Bone marrow (tissue), 2 donors: Measurements from ENCODE around the gene ARL8A.
"Not testable (repeated sequence)": the region's sequence is repeated elsewhere in the genome, so short reads cannot be mapped to it uniquely, and the experiment has no call there.

Experiments
- DNase-seq, 2 donors: peaks; one replicate each; lab custom pipeline; 2025; lab: John Stamatoyannopoulos, UW

ARL8A gene

DNA sequence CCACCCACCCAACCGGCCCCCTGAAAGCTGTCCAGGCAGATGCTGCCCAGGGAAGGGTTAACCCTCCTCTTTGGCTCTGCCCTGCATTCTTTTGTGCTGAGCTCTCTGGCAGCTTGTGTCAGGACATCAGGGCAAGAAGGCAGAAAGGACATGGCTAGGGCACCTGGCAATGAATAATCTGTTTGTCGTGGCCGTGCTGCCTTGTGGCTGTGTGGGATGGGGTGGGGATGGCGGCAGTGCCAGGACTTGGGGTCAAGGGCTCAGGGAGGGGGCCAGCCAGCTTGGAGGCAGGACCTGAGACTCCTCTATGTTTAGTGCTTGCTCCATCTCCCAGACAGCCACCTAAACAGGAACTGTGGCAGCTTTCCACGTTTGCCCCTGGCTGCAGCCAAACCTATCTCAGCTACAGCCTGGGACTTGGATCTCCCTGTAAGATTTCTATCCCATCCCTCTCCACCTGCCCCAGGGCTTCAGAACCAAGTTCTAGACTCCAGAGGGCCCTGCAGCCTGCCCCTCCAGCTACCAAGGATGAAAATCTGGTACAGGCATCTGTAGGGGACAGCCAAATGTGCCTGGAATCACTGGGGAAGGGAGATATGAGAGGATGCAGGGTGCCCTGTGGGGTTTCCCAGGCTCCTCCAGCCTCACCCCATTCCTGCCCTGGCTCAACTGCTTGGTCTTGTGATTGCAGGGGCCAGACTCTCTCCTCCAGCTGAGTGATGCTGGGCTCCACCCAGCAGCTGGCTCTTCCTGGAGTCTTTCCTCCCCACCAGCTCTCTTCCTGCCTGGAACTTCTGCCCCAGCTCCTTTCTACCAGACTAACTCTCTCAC lies 31.5 kb downstream of the ARL8A start:
- no peak for DNase-seq

DNA sequence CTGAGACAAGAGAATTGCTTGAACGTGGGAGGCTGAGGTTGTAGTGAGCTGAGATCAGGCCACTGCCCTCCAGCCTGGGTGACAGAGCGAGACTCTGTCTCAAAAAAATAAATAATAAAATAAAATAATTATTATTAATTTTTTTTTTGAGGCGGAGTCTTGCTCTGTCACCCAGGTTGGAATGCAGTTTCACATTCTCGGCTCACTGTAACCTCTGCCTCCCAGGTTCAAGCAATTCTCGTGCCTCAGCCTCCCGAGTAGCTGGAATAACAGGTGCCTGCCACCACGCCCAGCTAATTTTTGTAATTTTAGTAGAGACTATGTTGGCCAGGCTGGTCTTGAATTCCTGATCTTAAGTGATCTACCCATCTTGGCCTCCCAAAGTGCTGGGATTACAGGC lies 32.9 kb downstream of the ARL8A start:
- not testable (repeated sequence) for DNase-seq

DNA sequence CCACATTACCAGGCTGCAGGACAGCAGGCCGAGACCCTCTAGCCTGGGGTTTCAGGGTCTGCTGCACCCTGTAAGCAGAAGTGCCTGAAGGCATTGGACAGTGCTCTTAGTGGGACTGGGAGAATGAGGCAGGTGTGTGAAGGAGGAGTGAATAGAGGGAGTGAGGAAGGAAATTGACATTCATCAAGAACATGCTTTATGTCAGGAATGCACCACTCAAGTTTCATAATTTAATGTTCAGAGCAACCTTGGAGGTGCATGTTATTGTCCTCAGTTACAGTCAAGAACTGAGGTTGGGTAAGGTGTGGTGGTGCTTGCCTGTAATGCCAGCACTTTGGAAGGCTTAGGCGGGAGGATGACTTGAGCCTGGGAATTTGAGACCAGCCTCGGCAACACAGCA lies 33.6 kb downstream of the ARL8A start:
- DNase-seq, result no peak

DNA sequence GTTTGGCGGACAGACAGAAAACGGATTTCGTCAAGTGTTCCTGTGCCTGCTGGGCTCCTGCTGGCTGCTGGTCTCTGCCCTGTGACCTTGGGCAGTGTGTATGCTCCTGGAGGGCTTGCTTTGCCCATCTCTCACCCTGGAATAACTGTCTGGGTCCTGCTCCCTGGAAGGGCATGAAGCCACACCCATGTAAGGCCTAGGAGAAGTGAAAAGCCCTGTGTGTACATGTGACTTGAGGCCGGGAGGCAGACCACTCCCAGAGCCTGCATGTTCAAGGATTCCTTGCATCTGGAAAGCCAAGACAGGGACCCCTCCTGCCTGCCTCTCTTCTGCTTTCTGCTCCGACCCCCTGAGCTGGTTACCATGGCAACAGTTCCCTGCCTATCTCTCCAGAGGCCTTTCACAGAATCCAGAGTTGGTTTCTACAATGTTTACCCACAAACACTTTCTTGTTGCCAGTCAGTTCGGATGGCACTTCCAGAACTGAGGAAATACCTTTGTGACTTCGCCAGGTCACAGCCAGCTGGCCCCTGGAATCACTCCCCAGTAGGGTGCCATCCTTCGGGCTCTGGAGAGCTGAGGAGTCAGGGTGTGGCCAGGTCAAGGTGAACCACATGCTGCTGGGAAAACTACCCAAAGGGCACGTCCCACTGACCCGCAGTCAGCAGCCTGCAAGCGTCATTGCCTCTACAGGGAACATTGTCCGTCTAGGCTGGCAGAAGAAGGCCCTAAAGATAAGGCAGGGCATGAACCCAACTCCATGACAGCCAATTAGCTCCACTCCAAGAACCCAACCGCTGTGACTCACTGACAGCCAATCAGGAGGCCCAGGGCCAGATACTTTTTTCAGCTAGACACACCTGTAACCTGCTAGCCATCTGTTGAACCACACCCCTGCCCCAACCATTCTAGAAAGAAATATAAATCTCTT lies 36.5 kb downstream of the ARL8A start:
- no peak for DNase-seq

DNA sequence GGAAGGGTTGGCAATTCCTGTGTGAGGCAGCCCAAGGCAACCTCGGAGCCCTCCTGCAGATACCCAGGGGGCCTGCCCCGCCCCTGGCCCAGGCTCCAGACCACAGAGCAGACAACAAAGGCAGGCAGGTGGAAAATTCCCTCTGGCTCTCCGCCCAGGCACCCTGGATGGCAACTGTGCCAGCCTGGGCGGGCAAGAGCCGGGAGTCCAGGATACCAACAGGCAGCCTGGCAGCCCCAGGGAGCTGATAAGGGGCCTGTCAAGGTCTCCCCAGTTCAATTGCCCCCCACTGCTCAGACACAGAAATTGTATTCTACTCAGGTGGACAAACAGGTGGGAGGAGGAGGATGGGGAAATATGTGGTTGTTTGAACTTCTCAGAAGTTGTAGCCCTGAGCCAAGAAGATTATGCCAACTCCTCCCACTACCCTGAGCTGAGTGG lies 37.2 kb downstream of the ARL8A start:
- no peak for DNase-seq

DNA sequence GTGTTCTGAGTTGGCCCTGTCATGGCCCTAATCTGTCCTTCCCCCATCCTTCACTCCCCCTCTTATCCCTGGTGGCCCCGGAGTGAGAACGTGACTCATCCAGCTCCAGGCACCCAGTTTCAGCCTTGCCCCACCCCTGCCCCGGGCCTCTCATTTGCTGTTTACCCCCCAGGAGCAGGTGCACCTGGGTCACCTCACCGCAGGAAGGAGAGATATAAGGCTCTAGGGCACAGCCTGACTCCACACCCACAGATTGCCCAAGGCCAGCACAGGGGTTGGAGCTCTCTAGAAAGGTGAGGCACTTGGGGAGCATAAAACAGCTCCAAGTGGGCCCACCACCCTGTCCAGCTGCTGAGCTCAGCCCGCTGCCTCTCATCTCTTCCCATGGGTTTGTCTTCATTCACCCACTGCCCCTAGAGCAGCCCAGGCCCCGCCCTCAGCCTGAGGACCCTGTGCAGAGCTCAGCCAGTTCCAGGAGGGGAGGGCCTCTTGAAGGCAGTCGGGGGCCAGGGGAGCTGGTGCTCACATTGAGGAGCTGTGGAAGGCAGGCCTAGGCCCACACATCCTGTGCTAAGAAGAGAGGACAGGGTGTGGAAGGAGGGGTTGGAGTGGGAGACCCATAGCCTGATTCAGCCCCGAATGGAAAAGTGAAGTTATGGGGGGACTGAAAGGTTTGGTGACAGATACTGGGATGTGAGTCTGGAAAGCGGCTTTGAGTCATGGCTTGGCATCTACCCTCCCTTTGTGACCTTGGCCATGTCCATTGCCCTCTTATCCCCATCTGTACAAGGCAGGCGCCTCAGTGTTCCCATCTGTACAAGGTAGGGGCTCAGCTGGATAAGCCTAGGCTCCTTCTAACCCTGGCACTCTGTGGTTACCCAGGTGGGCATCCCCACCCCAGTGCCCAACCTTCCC lies 37.9 kb downstream of the ARL8A start:
- DNase-seq, result no peak

DNA sequence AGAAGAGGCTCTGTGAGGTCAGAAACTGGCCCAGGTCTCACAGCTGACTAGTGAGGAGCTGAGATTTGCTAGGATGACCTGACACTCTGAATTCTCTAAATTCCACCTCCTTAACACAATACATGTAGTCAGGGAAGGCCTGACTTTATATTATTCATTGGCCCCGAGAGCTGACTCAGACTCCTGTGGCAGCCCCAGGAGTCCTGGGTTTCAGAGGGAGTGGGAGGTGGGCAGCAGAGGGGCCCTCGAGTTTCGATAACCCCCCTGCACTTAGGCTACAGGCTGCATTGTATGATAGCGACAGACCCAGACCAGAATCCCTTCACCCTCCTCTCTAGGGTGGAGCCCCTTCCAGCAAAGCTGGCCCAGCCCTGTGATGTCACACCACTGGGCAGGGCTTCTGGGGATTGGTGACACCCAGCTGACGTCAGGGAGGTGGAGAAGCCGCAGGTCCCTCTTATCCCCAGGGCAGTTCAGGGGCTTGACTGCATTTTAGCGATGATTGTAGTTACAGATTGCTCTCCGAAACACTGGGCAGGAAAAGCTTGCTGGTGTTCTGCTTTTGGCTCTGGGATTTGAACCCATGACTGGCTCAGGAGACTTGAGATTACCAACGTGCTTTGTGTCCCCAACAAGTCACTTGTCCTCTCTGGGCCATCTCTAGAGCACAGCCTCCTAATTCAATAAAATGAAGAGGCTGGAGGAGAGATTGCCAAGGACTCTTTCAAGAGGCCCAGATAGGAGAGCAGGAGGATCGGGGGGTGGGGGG lies 38.8 kb downstream of the ARL8A start:
- no peak for DNase-seq

DNA sequence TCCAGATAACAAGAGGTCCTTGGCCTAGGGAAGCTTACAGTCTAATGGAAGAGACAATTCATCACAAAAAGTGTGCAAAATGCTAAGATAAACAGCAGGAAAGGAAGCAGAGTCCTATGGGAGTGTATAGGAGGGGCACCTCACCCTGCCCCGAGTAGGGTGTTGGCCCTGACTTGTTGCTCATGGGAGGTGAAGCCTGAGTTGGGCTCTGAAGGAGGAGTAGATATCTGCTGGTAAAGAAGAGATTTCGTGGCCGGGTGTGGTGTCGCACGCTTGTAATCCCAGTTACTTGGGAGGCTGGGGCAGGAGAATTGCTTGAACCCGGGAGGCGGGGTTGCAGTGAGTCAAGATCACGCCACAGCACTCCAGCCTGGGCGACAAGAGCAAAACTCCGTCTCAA lies 40.5 kb downstream of the ARL8A start:
- no peak for DNase-seq

DNA sequence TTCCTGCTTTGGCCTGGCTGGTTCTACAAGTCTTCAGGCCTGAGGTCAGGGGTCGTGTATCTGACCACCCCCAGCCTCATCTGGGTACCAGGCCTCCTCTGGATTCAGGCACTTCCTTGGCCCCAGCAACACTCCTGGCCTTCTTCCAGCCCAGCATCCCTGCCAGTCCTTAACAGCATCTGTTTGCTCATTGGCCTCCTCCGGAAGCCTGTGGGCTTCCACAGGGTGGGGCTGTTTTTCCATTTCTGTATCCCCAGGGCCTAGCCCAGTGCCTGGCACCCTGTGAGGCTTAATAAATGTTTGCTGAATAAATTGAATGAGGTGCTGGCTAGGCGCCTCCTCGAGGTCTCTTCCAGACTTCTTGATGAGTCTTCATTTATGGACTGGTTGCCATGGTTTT lies 43.4 kb downstream of the ARL8A start:
- DNase-seq, result no peak

DNA sequence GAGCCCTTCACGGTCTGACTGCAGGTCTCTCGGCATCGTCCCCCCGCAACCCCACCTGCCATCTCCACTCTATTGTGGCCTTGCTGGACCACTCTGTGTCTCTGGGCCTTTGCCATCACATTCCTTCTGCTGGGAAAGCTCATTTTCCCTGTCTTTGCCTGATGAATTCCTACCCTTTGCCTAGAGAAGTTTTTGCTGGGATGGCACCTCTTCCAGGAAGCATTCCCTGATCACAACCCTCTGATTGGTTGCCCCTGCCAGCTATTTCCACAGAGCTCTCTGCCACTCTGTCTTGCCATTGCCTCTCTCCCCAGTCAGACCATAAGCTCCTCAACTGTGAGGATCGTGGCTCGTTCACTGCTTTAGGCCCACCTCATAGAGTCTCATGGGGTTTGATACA lies 50.7 kb downstream of the ARL8A start:
- no peak for DNase-seq

DNA sequence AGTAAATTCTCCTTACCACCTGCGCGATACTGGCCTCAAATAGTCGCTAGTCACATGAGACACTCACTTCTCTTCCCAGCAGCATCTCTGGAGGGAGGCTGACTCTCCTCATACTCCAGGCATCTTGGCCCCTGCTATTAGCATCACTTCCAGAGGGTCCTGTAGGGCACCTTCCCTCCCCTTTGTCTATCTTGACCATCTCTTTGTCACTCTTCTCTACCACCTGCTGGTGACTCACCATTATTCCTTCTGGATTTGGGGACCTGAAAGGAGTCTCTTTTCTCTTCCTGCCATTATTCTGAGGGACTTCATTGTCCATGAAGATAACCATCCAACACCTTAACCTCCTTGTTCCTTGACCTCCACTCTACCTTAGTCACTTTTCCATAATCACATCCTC lies 53.5 kb downstream of the ARL8A start:
- DNase-seq, result no peak

DNA sequence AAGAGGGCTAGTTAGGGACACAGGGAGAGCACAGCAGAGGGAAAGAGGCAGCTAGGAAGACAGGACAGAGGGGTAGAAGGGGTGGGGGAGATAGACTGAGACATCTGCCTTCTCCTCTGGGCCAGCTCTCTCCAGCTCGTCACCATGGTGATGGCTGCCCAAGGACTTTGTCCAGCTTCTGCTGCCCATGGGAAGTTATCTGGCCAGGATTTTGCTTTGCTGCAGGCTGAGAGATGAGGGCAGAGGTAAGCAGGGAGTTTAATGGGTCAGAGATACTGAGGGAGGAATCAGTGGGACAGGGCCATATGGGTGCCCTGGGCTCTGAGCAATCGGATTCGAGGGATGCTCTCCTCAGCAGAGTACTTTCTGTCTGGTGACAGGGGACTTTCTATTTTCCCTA lies 56.3 kb downstream of the ARL8A start:
- DNase-seq, result no peak

DNA sequence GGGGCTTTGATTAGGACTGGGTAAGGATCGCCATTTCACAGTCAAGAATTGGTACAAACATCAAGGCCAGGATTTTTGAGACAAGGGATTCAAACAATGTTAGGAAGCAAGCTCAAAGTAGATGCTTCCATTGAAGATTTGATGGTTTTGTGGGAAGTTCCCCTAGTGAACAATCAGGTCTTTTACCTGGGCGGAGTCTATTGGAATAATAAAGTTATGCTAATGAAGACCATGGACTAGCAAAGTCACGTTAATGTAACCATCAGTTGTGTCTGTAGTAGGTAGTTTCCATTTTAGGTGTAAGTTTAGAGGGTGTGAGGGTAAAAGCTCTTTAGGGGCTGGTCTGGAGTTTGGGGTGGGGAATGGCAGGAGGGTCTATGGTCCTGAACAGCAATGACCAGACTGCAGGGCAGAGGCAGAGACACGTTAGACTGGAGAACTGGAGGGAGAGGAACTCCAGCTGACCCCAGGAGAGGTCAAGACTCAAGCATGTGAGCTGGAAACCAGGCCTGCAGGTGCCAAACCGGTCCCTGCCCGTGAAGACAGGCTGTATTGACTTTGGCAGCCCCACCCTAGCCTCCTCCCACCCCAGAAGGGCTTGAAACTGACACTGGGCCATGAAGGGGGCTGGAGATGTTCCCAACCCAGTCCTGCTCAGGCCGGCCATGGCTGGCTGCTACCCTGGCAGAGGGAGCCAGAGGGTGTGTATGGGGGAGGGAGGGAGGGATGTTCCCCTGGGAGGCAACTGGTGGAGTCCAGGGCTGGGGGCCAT lies 57.8 kb downstream of the ARL8A start:
- no peak for DNase-seq

DNA sequence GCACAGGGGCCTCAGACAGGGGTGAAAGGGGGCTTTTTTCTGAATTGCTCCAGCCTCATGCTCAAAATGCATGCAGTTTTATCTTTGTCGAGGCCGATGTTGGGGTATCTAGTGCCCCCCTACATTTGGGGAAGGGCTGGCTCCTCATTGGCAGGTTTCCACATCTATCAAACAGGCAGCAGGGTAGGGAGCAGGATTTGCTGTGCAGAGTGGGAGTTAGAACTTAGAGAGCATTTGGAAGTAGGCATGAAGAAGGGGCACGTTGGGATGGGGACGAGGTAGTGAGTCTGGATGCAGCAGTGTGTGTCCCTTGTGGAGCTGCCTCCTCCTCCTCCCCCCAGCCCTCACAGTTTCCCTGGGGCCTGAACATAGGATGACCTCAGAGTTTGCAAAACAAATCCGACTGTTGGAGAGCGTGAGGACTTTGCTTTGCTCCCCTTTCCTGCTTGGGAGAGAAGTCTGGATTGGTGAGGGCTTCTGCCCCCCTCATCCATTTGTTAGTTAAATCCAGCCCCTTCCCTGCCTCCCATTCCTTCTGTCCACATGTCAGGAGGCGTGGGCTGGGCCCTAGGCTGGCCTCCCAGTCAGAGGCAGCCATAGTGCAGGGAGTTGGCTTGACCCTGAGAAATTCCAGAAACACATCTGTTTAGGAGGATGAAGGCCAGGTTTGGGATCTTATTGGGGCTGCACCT lies 58.7 kb downstream of the ARL8A start:
- DNase-seq, result no peak

DNA sequence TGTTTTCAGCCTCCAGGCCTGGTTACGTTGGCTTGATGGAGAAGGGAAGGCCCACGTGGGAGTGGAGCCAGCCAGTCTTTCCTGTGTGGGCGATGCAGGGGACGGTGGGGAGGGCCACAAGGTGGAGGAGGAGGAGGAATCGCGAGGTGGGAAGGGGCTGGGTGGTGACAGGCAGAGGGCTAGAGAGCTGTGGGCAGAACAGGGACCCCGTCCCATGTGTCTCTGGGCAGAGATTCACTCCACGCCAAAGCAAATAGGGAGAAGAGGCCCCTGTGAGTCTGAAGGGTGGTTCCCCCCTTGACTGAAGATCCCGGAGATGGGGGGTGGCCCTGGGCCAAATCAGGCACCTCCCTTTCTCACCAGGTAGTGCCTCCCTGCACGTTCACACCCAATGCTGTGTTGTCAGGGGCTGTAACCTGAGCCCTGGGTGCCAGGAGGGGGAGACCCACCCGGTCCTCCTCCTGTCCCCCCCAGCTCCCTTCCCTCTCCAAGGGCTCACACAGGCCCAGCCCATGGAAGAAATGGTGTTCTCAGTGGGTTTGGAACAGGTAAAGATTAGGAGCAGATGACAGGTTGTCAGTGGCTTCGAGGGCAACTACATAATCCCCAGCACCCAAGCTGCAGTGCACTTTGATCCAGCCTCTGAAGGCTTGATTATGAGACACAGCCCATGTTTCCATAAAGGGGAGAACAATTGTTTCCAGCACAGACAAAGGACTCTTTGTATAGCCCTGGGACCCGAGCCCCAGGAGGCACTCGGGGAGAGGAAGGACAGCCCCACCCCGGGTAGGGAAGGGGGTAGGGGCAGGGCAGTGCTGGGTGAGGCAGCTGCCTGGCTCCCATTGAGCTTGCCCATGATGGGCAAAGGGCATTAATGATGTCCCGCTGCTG lies 59.5 kb downstream of the ARL8A start:
- DNase-seq, result no peak
